Measurements from ENCODE around the gene HMG20B. TPM values are rescaled to one million over a fixed set of nuclear protein-coding genes. Genes with fewer than 3 reads are reported as not detected.
"Not testable (repeated sequence)": the region's sequence is repeated elsewhere in the genome, so short reads cannot be mapped to it uniquely, and the experiment has no call there.

HMG20B gene
- total RNA-seq, 1 experiment from 2014 or later = 146 TPM

DNA sequence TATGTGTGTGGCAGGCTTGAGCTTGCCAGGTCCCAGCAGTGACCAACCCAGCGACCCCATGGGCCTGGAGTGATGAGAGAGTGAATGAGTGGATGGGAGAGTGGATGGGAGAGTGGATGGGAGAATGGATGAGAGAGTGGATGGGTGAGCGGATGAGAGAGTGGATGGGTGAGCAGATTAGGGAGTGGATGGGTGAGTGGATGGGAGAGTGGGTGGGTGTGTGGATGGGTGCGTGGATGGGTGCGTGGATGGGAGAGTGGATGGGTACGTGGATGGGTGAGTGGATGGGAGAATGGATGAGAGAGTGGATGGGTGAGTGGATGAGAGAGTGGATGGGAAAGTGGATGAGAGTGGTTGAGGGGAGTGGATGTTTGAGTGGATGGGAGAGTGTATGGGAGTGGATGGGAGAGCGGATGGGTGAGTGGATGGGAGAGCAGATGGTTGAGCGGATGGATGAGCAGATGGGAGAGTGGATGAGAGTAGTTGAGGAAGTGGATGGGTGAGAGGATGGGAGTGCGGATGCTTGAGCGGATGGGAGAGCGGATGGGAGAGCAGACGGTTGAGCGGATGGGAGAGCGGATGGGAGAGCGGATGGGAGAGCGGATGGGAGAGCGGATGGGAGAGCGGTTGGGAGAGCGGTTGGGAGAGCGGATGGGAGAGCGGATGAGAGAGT is 44.1 kb upstream of the HMG20B start:
- Histone ChIP-seq H4K20me1 (ENCODE audit: low read length) (no peaks in the 10 kb centered on the region), H3K4me1 (ENCODE audit: insufficient read depth, low read length) (no peaks in the 10 kb centered on the region), H3K27ac (ENCODE audit: low read length) (no peak overlapping the region), H3K79me2 (ENCODE audit: low read length) (no peaks in the 10 kb centered on the region), H3K9me3 (ENCODE audit: low read length) (no peaks in the 10 kb centered on the region), H3K9me2 (replicated peaks; ENCODE audit: low read length) (no peaks in the 10 kb centered on the region), H3K9ac (ENCODE audit: low read length) (no peak overlapping the region), H2AFZ (ENCODE audit: low read length) (no peak overlapping the region), H3K4me3 (ENCODE audit: low read length) (no peak overlapping the region), H3F3A (ENCODE audit: low read length, unreplicated experiment) (no peaks in the 10 kb centered on the region), H3K27me3 (ENCODE audit: low read length) (no peaks in the 10 kb centered on the region), H3K4me2 (ENCODE audit: low read length) (no peak overlapping the region), H3K36me3 (ENCODE audit: low read depth, low read length) (no peaks in the 10 kb centered on the region; the same call in 1 of the 2 replicates)
- intact Hi-C loops (cut with micrococcal nuclease) = no loop called here
- no TSS peak for BruUV-seq (replicated peaks)
- ChIA-PET POLR2A (ENCODE audit: unreplicated experiment) (no interaction called here), CTCF (no interaction called here)
- TF ChIP-seq, protein P1, sequence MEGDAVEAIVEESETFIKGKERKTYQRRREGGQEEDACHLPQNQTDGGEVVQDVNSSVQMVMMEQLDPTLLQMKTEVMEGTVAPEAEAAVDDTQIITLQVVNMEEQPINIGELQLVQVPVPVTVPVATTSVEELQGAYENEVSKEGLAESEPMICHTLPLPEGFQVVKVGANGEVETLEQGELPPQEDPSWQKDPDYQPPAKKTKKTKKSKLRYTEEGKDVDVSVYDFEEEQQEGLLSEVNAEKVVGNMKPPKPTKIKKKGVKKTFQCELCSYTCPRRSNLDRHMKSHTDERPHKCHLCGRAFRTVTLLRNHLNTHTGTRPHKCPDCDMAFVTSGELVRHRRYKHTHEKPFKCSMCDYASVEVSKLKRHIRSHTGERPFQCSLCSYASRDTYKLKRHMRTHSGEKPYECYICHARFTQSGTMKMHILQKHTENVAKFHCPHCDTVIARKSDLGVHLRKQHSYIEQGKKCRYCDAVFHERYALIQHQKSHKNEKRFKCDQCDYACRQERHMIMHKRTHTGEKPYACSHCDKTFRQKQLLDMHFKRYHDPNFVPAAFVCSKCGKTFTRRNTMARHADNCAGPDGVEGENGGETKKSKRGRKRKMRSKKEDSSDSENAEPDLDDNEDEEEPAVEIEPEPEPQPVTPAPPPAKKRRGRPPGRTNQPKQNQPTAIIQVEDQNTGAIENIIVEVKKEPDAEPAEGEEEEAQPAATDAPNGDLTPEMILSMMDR (conservative IDR thresholded peaks at IDR 0.05; ENCODE audit: low read depth, low read length) = no peak
- TF ChIP-seq EZH2 (IDR thresholded peaks at IDR 0.05; ENCODE audit: low read length, unreplicated experiment) = no peak
- TF ChIP-seq EZH2phosphoT487 (IDR thresholded peaks at IDR 0.05; ENCODE audit: borderline replicate concordance, low read length) = no peak
- DNase-seq (no peak), ATAC-seq (no peak)

DNA sequence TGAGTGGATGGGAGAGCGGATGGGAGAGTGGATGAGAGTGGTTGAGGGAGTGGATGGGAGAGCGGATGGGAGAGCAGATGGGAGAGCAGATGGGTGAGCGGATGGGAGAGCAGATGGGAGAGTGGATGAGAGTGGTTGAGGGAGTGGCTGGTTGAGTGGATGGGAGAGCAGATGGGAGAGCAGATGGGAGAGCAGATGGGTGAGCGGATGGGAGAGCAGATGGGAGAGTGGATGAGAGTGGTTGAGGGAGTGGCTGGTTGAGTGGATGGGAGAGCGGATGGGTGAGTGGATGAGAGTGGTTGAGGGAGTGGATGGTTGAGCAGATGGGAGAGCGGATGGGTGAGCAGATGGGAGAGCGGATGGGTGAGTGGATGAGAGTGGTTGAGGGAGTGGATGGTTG is 43.4 kb upstream of the HMG20B start:
- H3K4me1 ChIP-seq (ENCODE audit: insufficient read depth, low read length); BruUV-seq (replicated peaks); H3F3A ChIP-seq (ENCODE audit: low read length, unreplicated experiment); H3K36me3 ChIP-seq (ENCODE audit: low read depth, low read length); POLR2A ChIA-PET (ENCODE audit: unreplicated experiment); intact Hi-C loops (cut with micrococcal nuclease); H4K20me1 ChIP-seq (ENCODE audit: low read length); H2AFZ ChIP-seq (ENCODE audit: low read length); H3K9ac ChIP-seq (ENCODE audit: low read length); H3K4me3 ChIP-seq (ENCODE audit: low read length); H3K27me3 ChIP-seq (ENCODE audit: low read length); H3K4me2 ChIP-seq (ENCODE audit: low read length); DNase-seq; ATAC-seq; H3K27ac ChIP-seq (ENCODE audit: low read length); CTCF ChIA-PET; H3K9me2 ChIP-seq (replicated peaks; ENCODE audit: low read length); H3K9me3 ChIP-seq (ENCODE audit: low read length); H3K79me2 ChIP-seq (ENCODE audit: low read length): not testable (repeated sequence)

DNA sequence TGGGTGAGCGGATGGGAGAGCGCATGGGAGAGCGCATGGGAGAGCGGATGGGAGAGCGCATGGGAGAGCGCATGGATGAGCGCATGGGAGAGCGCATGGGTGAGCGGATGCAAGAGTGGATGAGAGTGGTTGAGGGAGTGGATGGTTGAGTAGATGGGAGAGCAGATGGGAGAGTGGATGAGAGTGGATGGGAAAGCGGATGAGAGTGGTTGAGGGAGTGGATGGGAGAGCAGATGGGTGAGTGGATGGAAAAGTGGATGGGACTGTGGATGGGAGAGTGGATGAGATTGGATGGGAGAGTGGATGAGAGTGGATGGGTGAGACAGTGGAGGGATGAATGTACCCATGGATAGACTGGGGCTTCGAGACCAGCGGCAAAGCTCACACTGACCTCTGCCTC is 42.4 kb upstream of the HMG20B start:
- Histone ChIP-seq H3K4me2 (ENCODE audit: low read length) (no peak overlapping the region), H3K9me2 (replicated peaks; ENCODE audit: low read length) (no peaks in the 10 kb centered on the region), H3K4me1 (ENCODE audit: insufficient read depth, low read length) (no peaks in the 10 kb centered on the region), H3K4me3 (ENCODE audit: low read length) (no peak overlapping the region), H3K79me2 (ENCODE audit: low read length) (no peaks in the 10 kb centered on the region), H2AFZ (ENCODE audit: low read length) (no peak overlapping the region), H3K27me3 (ENCODE audit: low read length) (no peaks in the 10 kb centered on the region), H4K20me1 (ENCODE audit: low read length) (no peaks in the 10 kb centered on the region), H3K9ac (ENCODE audit: low read length) (no peak overlapping the region), H3K9me3 (ENCODE audit: low read length) (no peaks in the 10 kb centered on the region), H3F3A (ENCODE audit: low read length, unreplicated experiment) (no peaks in the 10 kb centered on the region), H3K27ac (ENCODE audit: low read length) (no peak overlapping the region), H3K36me3 (ENCODE audit: low read depth, low read length) (no peaks in the 10 kb centered on the region; the same call in 1 of the 2 replicates)
- CTCF ChIA-PET = no interaction called here
- intact Hi-C loops (cut with micrococcal nuclease) = no loop called here
- ATAC-seq = no peak
- no peak for DNase-seq
- no TSS peak for BruUV-seq (replicated peaks)
- no peak for TF ChIP-seq EZH2 (IDR thresholded peaks at IDR 0.05; ENCODE audit: low read length, unreplicated experiment)
- TF ChIP-seq, protein P1 (conservative IDR thresholded peaks at IDR 0.05; ENCODE audit: low read depth, low read length) = no peak
- TF ChIP-seq EZH2phosphoT487 (IDR thresholded peaks at IDR 0.05; ENCODE audit: borderline replicate concordance, low read length) = no peak
- POLR2A ChIA-PET (ENCODE audit: unreplicated experiment) = no interaction called here

All from PC-3 (cell line).